H1 (cell line): ENCODE measurements around the gene CNST. TPM values are rescaled to one million over a fixed set of nuclear protein-coding genes. Genes with fewer than 3 reads are reported as not detected.

Source experiments
- CTCF ChIA-PET: fragments of 300-600 bp; sonication (Branson Sonifier 250); formaldehyde crosslinking; loops from one replicate; lab custom pipeline; 2021; ENCODE audit not compliant: partially characterized antibody; lab: Charles Lee
- POLR2A ChIA-PET: fragments of 300-600 bp; sonication (Branson Sonifier 250); formaldehyde crosslinking; loops from one replicate; lab custom pipeline; 2021; ENCODE audit warnings: inconsistent platforms; ENCODE audit not compliant: partially characterized antibody; lab: Charles Lee
- DNase-seq, 2 experiments: peaks; one replicate each; pipeline versions ENCODE4 v3.0.0 to v3.0.0-alpha.2; 2010 to 2022; ENCODE audit warnings: low spot score in 2 of 2, low read depth in 1 of 2, mixed read lengths in 1 of 2
- FAIRE-seq: peaks from 2 replicates; lab custom pipeline; 2011; peaks lifted over from hg19 to GRCh38; lab: Jason Lieb, UNC
- H2AFZ ChIP-seq: 2 replicates; pipeline ENCODE4 v1.8.1; 2012; ENCODE audit warnings: low read length, inconsistent platforms
- H2AK5ac ChIP-seq: 2 replicates; pipeline ENCODE4 v1.6.1; 2013; ENCODE audit warnings: low read depth, low read length
- H2BK120ac ChIP-seq: replicated peaks from 2 replicates; pipeline ENCODE3; 2013; ENCODE audit warnings: low read depth, low read length, inconsistent platforms
- H2BK12ac ChIP-seq: 2 replicates; pipeline ENCODE4 v1.6.1; 2013; ENCODE audit warnings: low read depth, low read length
- H2BK15ac ChIP-seq: 2 replicates; pipeline ENCODE4 v1.6.1; 2013; ENCODE audit warnings: low read length
- H2BK20ac ChIP-seq: 2 replicates; pipeline ENCODE4 v1.6.1; 2013; ENCODE audit warnings: low read length
- H2BK5ac ChIP-seq: 2 replicates; pipeline ENCODE4 v1.6.1; 2013; ENCODE audit warnings: low read depth, low read length
- H3K14ac ChIP-seq: 2 replicates; pipeline ENCODE4 v1.6.1; 2013; ENCODE audit warnings: inconsistent platforms; ENCODE audit not compliant: insufficient read length
- H3K18ac ChIP-seq: 2 replicates; pipeline ENCODE4 v1.6.1; 2013; ENCODE audit warnings: low read length; ENCODE audit errors: extremely low read depth
- H3K23ac ChIP-seq: 2 replicates; pipeline ENCODE4 v1.6.1; 2013; ENCODE audit warnings: inconsistent platforms; ENCODE audit not compliant: insufficient read length
- H3K23me2 ChIP-seq: 2 replicates; pipeline ENCODE4 v1.6.1; 2013; ENCODE audit warnings: low read depth, low read length
- H3K27ac ChIP-seq: 2 replicates; pipeline ENCODE4 v1.6.1; 2011; ENCODE audit warnings: low read depth, low read length, inconsistent platforms
- H3K27me3 ChIP-seq, 4 experiments: replicated peaks in 1 of 4; 1 replicate in 1 of 4; 2 replicates in 3 of 4; pipeline versions ENCODE4 v1.6.1 to v1.8.1; 2011 to 2013; ENCODE audit warnings: low read length in 3 of 4, mild to moderate bottlenecking in 3 of 4, inconsistent platforms in 2 of 4, mixed read lengths in 2 of 4, moderate library complexity in 1 of 4; ENCODE audit not compliant: control insufficient read depth in 3 of 4, insufficient read depth in 3 of 4; ENCODE audit errors: extremely low read depth in 1 of 4
- H3K36me3 ChIP-seq, 4 experiments: 2 replicates each; pipeline versions ENCODE4 v1.6.1 to v1.8.1; 2011 to 2013; ENCODE audit warnings: mild to moderate bottlenecking in 4 of 4, low read length in 3 of 4, moderate library complexity in 2 of 4, control low read depth in 1 of 4, inconsistent platforms in 1 of 4; ENCODE audit not compliant: insufficient read depth in 4 of 4, control insufficient read depth in 2 of 4
- H3K4ac ChIP-seq: replicated peaks from 2 replicates; pipeline ENCODE3; 2013; ENCODE audit warnings: low read length, low read depth, mixed read lengths, inconsistent platforms; ENCODE audit not compliant: insufficient read length
- H3K4me1 ChIP-seq, 4 experiments: replicated peaks in 1 of 4; 1 replicate in 1 of 4; 2 replicates in 3 of 4; pipeline versions ENCODE4 v1.6.1 to v1.8.1; 2011 to 2013; ENCODE audit warnings: low read length in 3 of 4, inconsistent platforms in 2 of 4, mixed read lengths in 1 of 4; ENCODE audit not compliant: insufficient read depth in 4 of 4, control insufficient read depth in 3 of 4
- H3K4me2 ChIP-seq, 2 experiments: 2 replicates each; pipeline versions ENCODE4 v1.6.1 to v1.8.1; 2011 to 2013; ENCODE audit warnings: low read depth in 2 of 2, low read length in 2 of 2, control low read depth in 1 of 2, inconsistent platforms in 1 of 2, mild to moderate bottlenecking in 1 of 2; ENCODE audit not compliant: insufficient read depth in 1 of 2
- H3K4me3 ChIP-seq, 4 experiments: fragments of 200-600, 300-600 bp in 1 of 4; sonication (generic), shearing (Covaris generic), sonication (Bioruptor Twin) in 1 of 4; 2 replicates each; pipeline versions ENCODE4 v1.5.1 to v1.8.1; 2011 to 2016; ENCODE audit warnings: low read length in 4 of 4, low read depth in 3 of 4, control low read depth in 2 of 4, inconsistent platforms in 2 of 4, mild to moderate bottlenecking in 2 of 4, mixed read lengths in 1 of 4, moderate library complexity in 1 of 4; ENCODE audit not compliant: insufficient read depth in 2 of 4; ENCODE audit errors: extremely low read depth in 1 of 4
- H3K56ac ChIP-seq: replicated peaks from 2 replicates; pipeline ENCODE3; 2013; ENCODE audit warnings: low read depth, mild to moderate bottlenecking, mixed read lengths, low read length, inconsistent platforms; ENCODE audit not compliant: insufficient read length
- H3K79me1 ChIP-seq: 2 replicates; pipeline ENCODE4 v1.6.1; 2013; ENCODE audit warnings: low read depth, low read length, control low read depth
- H3K79me2 ChIP-seq, 2 experiments: 2 replicates each; pipeline versions ENCODE4 v1.6.1 to v1.8.1; 2012 to 2013; ENCODE audit warnings: low read length in 2 of 2, mild to moderate bottlenecking in 2 of 2, inconsistent platforms in 1 of 2; ENCODE audit not compliant: insufficient read depth in 2 of 2, control insufficient read depth in 1 of 2
- H3K9ac ChIP-seq, 4 experiments: replicated peaks in 1 of 4; 1 replicate in 1 of 4; 2 replicates in 3 of 4; pipeline versions ENCODE4 v1.6.1 to v1.8.1; 2011 to 2013; ENCODE audit warnings: low read depth in 3 of 4, low read length in 3 of 4, control low read depth in 2 of 4, mild to moderate bottlenecking in 2 of 4, moderate library complexity in 2 of 4, inconsistent platforms in 1 of 4; ENCODE audit errors: extremely low read depth in 1 of 4
- H3K9me3 ChIP-seq, 2 experiments: 2 replicates each; pipeline versions ENCODE4 v1.6.1 to v1.8.1; 2012 to 2013; ENCODE audit warnings: mild to moderate bottlenecking in 2 of 2, moderate library complexity in 2 of 2, control low read depth in 1 of 2, inconsistent platforms in 1 of 2, low read depth in 1 of 2, low read length in 1 of 2, mixed read lengths in 1 of 2; ENCODE audit not compliant: insufficient read depth in 2 of 2
- H4K20me1 ChIP-seq, 2 experiments: replicated peaks in 1 of 2; 2 replicates each; pipeline versions ENCODE3 to v1.8.1; 2011 to 2013; ENCODE audit warnings: inconsistent platforms in 2 of 2, low read length in 2 of 2, mild to moderate bottlenecking in 1 of 2; ENCODE audit not compliant: insufficient read depth in 2 of 2, control insufficient read depth in 1 of 2
- H4K5ac ChIP-seq: 2 replicates; pipeline ENCODE4 v1.6.1; 2013; ENCODE audit warnings: low read length, low read depth, mixed read lengths, inconsistent platforms; ENCODE audit not compliant: insufficient read length
- H4K8ac ChIP-seq: 2 replicates; pipeline ENCODE4 v1.8.0; 2013; ENCODE audit warnings: mild to moderate bottlenecking, moderate library complexity, low read length, inconsistent platforms; ENCODE audit not compliant: insufficient read depth; ENCODE audit errors: extremely low read depth
- H4K91ac ChIP-seq: replicated peaks from 2 replicates; pipeline ENCODE3; 2013; ENCODE audit warnings: low read length, mixed read lengths, inconsistent platforms; ENCODE audit not compliant: insufficient read length
- ATF3 ChIP-seq: IDR thresholded peaks from 2 replicates; pipeline ENCODE4 v1.6.1; 2011; ENCODE audit warnings: low read depth, mild to moderate bottlenecking, low read length; ENCODE audit not compliant: insufficient read depth
- CHD1 ChIP-seq: IDR thresholded peaks from 2 replicates; pipeline ENCODE4 v1.6.1; 2012; ENCODE audit warnings: low read depth, low read length, improper control_type of control experiment
- CTBP2 ChIP-seq: IDR thresholded peaks from 2 replicates; pipeline ENCODE4 v1.7.0; 2011; ENCODE audit warnings: borderline replicate concordance, mild to moderate bottlenecking, moderate library complexity, mixed read lengths, low read length; ENCODE audit not compliant: insufficient read depth, insufficient read length
- MAFK ChIP-seq: IDR thresholded peaks from 2 replicates; pipeline ENCODE4 v1.6.1; 2012; ENCODE audit warnings: low read depth, mild to moderate bottlenecking, improper control_type of control experiment, low read length
- WGBS, 2 experiments: shearing (Covaris generic) in 1 of 2; methylation state at CpG; one replicate each; pipeline versions ENCODE4 v1.1.6 to v1.1.7; 2013 to 2015; ENCODE audit warnings: low lambda C conversion rate in 2 of 2, mixed read lengths in 2 of 2, inconsistent platforms in 1 of 2, low coverage in 1 of 2, missing lambda C conversion rate in 1 of 2; ENCODE audit not compliant: insufficient replicate concordance in 2 of 2, insufficient coverage in 1 of 2, insufficient read length in 1 of 2; ENCODE audit errors: extremely low coverage in 1 of 2, missing lambda C conversion rate in 1 of 2; 5-methylcytosine and 5-hydroxymethylcytosine counted together
- polyA plus RNA-seq, 7 experiments: library from polyadenylated mRNA; depleted of rRNA in 3 of 7; stranded (reverse) in 5 of 7; unstranded in 2 of 7; fragments of >200 nt in 5 of 7; fragments of 200-250 nt in 2 of 7; gene quantifications; 1 replicate in 5 of 7; 2 replicates in 1 of 7; 4 replicates in 1 of 7; pipeline versions ENCODE4 v1.2.1 to v1.2.3, GENCODE V29; 2011 to 2013; ENCODE audit warnings: missing spikeins in 2 of 7, mixed read lengths in 2 of 7
- total RNA-seq: library from RNA; stranded (reverse); fragmentation: NEBNext Ultra II Directional; extraction: Animal tissue kit (Norgen Biotek cat#: 25700); gene quantifications from 2 replicates; pipeline ENCODE4 v1.2.1, GENCODE V29; 2021

The CNST gene
- total and polyA plus RNA-seq, 2 of the 8 experiments (the other 6 are each of a cell fraction or from before 2014, with no cell fraction given): 5.3 to 21.3 TPM

- TF ChIP-seq CHD1: no peak
- TF ChIP-seq ATF3: no peak
- TF ChIP-seq CTBP2: no peak
- no peak for TF ChIP-seq MAFK
- no peak overlapping the region for H3K14ac ChIP-seq
- no peaks in the 10 kb centered on the region for H3K36me3 ChIP-seq
- H2BK120ac ChIP-seq: no peak overlapping the region
- H3K4me3 ChIP-seq: no peak overlapping the region
- CTCF ChIA-PET: interaction anchor here (1.2 to 8.7 kb wide), 2 partner anchors 15 to 48 kb away, joined by 3 to 91 read pairs; no protein-coding TSS in a partner anchor
- no peaks in the 10 kb centered on the region for H4K20me1 ChIP-seq
- no peaks in the 10 kb centered on the region for H3K79me1 ChIP-seq
- H3K23me2 ChIP-seq: no peaks in the 10 kb centered on the region; the same call in 1 of the 2 replicates
- no peak overlapping the region for H3K27ac ChIP-seq
- H3K9ac ChIP-seq: no peak overlapping the region
- H2AFZ ChIP-seq: no peak overlapping the region
- no peak overlapping the region for H4K91ac ChIP-seq
- H2BK20ac ChIP-seq: no peak overlapping the region
- H3K4me1 ChIP-seq: no peaks in the 10 kb centered on the region
- DNase-seq (no peak), FAIRE-seq (no peak)
- WGBS, 2 experiments: 90% methylated on average over 6 of the region's 6 CpGs; no CpG with 5 or more reads in 1 of the 2 experiments
- no peak overlapping the region for H3K4ac ChIP-seq
- no peak overlapping the region for H3K4me2 ChIP-seq
- no peak overlapping the region for H3K56ac ChIP-seq
- no peak overlapping the region for H2BK15ac ChIP-seq
- no peak overlapping the region for H2AK5ac ChIP-seq
- H3K27me3 ChIP-seq: no peaks in the 10 kb centered on the region
- POLR2A ChIA-PET: no interaction called here
- no peaks in the 10 kb centered on the region for H3K9me3 ChIP-seq
- H3K23ac ChIP-seq: no peak overlapping the region
- no peaks in the 10 kb centered on the region for H3K79me2 ChIP-seq
- H4K8ac ChIP-seq: no peak overlapping the region
- H2BK12ac ChIP-seq: no peak overlapping the region
- H4K5ac ChIP-seq: no peak overlapping the region
- H3K18ac ChIP-seq: no peak overlapping the region
- H2BK5ac ChIP-seq: no peak overlapping the region
Observed at GRCh38 chr1:246708166-246708565, 141.9 kb downstream of the CNST start.
